ENCODE results near the gene UPK2. TPM values are rescaled to one million over a fixed set of nuclear protein-coding genes. Genes with fewer than 3 reads are reported as not detected.

UPK2 gene
- total and polyA plus RNA-seq, 2 donors (not counting 3 experiments of a cell fraction or from before 2014, with no cell fraction given) = 0.11 TPM; not detected in 1

GRCh38 chr11:118917481-118918127 lies 38.5 kb upstream of the UPK2 start:
- Histone ChIP-seq H3K79me2 (ENCODE audit: control insufficient read depth, insufficient read depth, low read length) (peaks cover 69% of the 10 kb centered on the region), H3K9ac (replicated peaks; ENCODE audit: extremely low read depth, insufficient read depth, low read length) (peak overlapping the region; percentile 48), H3K4me2 (ENCODE audit: insufficient read depth, low read length) (no peak overlapping the region), H2AFZ (ENCODE audit: low read depth, low read length) (no peak overlapping the region), H3K9me1 (replicated peaks; ENCODE audit: control insufficient read depth, extremely low read depth, insufficient read depth, low read length) (no peaks in the 10 kb centered on the region), H3K27ac (ENCODE audit: insufficient read depth, low read depth, low read length) (peak overlapping the region; percentile 62), H3K4me3 (replicated peaks in 1 of 3; ENCODE audit: insufficient read depth in 1 of 3, low read depth in 1 of 3, low read length in 3 of 3) (no peak overlapping the region), H3K4me1 (ENCODE audit: control insufficient read depth, extremely low read depth, insufficient read depth, low read length) (peaks cover 77% of the 10 kb centered on the region), H3K36me3 (ENCODE audit: control insufficient read depth in 2 of 2, extremely low read depth in 1 of 2, insufficient read depth in 2 of 2, low read length in 2 of 2) (no peaks in the 10 kb centered on the region), H4K20me1 (replicated peaks; ENCODE audit: control insufficient read depth, extremely low read depth, insufficient read depth, low read length) (no peaks in the 10 kb centered on the region), H3K27me3 (ENCODE audit: control insufficient read depth in 2 of 2, insufficient read depth in 2 of 2, low read length in 2 of 2) (no peaks in the 10 kb centered on the region), H3K9me3 (replicated peaks; ENCODE audit: control insufficient read depth, insufficient read depth, low read length) (no peaks in the 10 kb centered on the region)
- TF ChIP-seq GATA2 (IDR thresholded peaks at IDR 0.05; ENCODE audit: insufficient read depth, insufficient read length, low read depth, low read length) (no peak), MYC (IDR thresholded peaks at IDR 0.05; ENCODE audit: low read depth, low read length) (no peak), POLR2A (IDR thresholded peaks at IDR 0.05; ENCODE audit: low read depth, low read length) (no peak), CTCF (IDR thresholded peaks at IDR 0.05; ENCODE audit: extremely low read depth in 1 of 2, insufficient read depth in 1 of 2, low read depth in 1 of 2, low read length in 2 of 2) (no peak), FOS (IDR thresholded peaks at IDR 0.05; ENCODE audit: borderline replicate concordance, insufficient read depth, low read length) (no peak), MAX (IDR thresholded peaks at IDR 0.05; ENCODE audit: insufficient read depth, insufficient read length) (no peak), JUN (IDR thresholded peaks at IDR 0.05; ENCODE audit: borderline replicate concordance, insufficient read depth, insufficient read length, low read depth) (no peak), EZH2 (IDR thresholded peaks at IDR 0.05; ENCODE audit: borderline replicate concordance, low read depth, low read length, severe bottlenecking) (no peak), POLR2AphosphoS5 (IDR thresholded peaks at IDR 0.05; ENCODE audit: insufficient read depth, low read depth, low read length) (no peak)
- ChIA-PET POLR2A (no interaction called here), CTCF (interaction anchor here (10.0 kb wide), 1 partner anchor 9 kb away, joined by 330 read pairs; the partner anchor contains the start of gene BCL9L)
- no peak for DNase-seq (ENCODE audit: low read depth, low spot score)
- intact Hi-C loops (cut with micrococcal nuclease) (no loop called here), dilution Hi-C loops (cut with MboI; ENCODE audit: extremely low pct_ligation_motif_present, low sequenced_read_pairs) (no loop called here)
- BruUV-seq (replicated peaks) = no TSS peak
- peak; percentile 60 for FAIRE-seq
